ENCODE results near the gene SGIP1. TPM values are rescaled to one million over a fixed set of nuclear protein-coding genes. Genes with fewer than 3 reads are reported as not detected.

SGIP1 gene
- total and polyA plus RNA-seq, 2 experiments from 2014 or later, result 2.4 to 6.1 TPM

DNA sequence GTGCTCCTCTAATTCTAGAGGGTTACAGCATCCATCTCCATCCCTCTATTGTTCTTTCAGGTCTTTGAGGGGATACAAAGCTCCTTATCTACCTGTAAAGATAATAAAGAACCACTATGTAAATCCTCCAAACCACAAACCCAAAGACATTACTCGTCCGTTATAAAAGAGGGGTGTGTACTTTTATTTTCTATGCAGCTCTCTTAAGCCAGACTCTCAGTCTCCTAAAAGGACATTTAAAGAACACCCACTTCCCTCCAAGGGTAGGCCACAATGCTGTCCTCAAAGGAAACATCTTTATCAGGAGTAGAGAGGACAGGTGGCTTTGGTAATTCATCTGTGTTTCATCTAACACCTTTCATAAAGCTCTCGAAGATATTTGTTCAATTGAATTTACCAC, 150.4 kb downstream of the SGIP1 start:
- Mint-ChIP-seq H3K4me1 (no peaks in the 10 kb centered on the region), H3K36me3 (ENCODE audit: low read depth) (no peaks in the 10 kb centered on the region), H3K4me3 (no peak overlapping the region), H3K27ac (no peak overlapping the region), H3K27me3 (ENCODE audit: insufficient read depth, low read depth, poor library complexity) (no peaks in the 10 kb centered on the region), H3K9me3 (no peaks in the 10 kb centered on the region)
- Histone ChIP-seq H3K4me2 (no peak overlapping the region), H3K36me3 (ENCODE audit: insufficient read depth) (no peaks in the 10 kb centered on the region), H2AFZ (no peak overlapping the region), H4K20me1 (replicated peaks; ENCODE audit: insufficient read depth) (no peaks in the 10 kb centered on the region), H3K9me2 (ENCODE audit: insufficient read depth) (no peaks in the 10 kb centered on the region), H3K4me1 (ENCODE audit: insufficient read depth) (no peaks in the 10 kb centered on the region), H3K79me2 (replicated peaks; ENCODE audit: insufficient read depth) (no peaks in the 10 kb centered on the region), H3K27ac (ENCODE audit: low read depth) (no peak overlapping the region), H3K4me3 (no peak overlapping the region), H3K27me3 (ENCODE audit: insufficient read depth) (no peaks in the 10 kb centered on the region), H3F3A (replicated peaks; ENCODE audit: low read depth) (no peaks in the 10 kb centered on the region)
- TF ChIP-seq POLR2AphosphoS5 (IDR thresholded peaks at IDR 0.05; ENCODE audit: low read depth) (no peak), CREB1 (CRISPR knock-in tag; IDR thresholded peaks at IDR 0.05; ENCODE audit: low read depth) (no peak), EZH2phosphoT487 (IDR thresholded peaks at IDR 0.05; ENCODE audit: unreplicated experiment) (no peak), STAT1 (IDR thresholded peaks at IDR 0.05; ENCODE audit: unreplicated experiment) (no peak), NANOG (IDR thresholded peaks at IDR 0.05; ENCODE audit: borderline replicate concordance) (no peak), EZH2 (IDR thresholded peaks at IDR 0.05; ENCODE audit: low read depth, unreplicated experiment) (no peak), ZNF114 (CRISPR knock-in tag; IDR thresholded peaks at IDR 0.05) (no peak), JUNB (IDR thresholded peaks at IDR 0.05; ENCODE audit: unreplicated experiment) (no peak), ZNF331 (CRISPR knock-in tag; IDR thresholded peaks at IDR 0.05; ENCODE audit: low read depth) (no peak)
- TF ChIP-seq, protein P1, sequence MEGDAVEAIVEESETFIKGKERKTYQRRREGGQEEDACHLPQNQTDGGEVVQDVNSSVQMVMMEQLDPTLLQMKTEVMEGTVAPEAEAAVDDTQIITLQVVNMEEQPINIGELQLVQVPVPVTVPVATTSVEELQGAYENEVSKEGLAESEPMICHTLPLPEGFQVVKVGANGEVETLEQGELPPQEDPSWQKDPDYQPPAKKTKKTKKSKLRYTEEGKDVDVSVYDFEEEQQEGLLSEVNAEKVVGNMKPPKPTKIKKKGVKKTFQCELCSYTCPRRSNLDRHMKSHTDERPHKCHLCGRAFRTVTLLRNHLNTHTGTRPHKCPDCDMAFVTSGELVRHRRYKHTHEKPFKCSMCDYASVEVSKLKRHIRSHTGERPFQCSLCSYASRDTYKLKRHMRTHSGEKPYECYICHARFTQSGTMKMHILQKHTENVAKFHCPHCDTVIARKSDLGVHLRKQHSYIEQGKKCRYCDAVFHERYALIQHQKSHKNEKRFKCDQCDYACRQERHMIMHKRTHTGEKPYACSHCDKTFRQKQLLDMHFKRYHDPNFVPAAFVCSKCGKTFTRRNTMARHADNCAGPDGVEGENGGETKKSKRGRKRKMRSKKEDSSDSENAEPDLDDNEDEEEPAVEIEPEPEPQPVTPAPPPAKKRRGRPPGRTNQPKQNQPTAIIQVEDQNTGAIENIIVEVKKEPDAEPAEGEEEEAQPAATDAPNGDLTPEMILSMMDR (conservative IDR thresholded peaks at IDR 0.05; ENCODE audit: low read depth in 2 of 2), result no peak
- TF ChIP-seq, protein P2, sequence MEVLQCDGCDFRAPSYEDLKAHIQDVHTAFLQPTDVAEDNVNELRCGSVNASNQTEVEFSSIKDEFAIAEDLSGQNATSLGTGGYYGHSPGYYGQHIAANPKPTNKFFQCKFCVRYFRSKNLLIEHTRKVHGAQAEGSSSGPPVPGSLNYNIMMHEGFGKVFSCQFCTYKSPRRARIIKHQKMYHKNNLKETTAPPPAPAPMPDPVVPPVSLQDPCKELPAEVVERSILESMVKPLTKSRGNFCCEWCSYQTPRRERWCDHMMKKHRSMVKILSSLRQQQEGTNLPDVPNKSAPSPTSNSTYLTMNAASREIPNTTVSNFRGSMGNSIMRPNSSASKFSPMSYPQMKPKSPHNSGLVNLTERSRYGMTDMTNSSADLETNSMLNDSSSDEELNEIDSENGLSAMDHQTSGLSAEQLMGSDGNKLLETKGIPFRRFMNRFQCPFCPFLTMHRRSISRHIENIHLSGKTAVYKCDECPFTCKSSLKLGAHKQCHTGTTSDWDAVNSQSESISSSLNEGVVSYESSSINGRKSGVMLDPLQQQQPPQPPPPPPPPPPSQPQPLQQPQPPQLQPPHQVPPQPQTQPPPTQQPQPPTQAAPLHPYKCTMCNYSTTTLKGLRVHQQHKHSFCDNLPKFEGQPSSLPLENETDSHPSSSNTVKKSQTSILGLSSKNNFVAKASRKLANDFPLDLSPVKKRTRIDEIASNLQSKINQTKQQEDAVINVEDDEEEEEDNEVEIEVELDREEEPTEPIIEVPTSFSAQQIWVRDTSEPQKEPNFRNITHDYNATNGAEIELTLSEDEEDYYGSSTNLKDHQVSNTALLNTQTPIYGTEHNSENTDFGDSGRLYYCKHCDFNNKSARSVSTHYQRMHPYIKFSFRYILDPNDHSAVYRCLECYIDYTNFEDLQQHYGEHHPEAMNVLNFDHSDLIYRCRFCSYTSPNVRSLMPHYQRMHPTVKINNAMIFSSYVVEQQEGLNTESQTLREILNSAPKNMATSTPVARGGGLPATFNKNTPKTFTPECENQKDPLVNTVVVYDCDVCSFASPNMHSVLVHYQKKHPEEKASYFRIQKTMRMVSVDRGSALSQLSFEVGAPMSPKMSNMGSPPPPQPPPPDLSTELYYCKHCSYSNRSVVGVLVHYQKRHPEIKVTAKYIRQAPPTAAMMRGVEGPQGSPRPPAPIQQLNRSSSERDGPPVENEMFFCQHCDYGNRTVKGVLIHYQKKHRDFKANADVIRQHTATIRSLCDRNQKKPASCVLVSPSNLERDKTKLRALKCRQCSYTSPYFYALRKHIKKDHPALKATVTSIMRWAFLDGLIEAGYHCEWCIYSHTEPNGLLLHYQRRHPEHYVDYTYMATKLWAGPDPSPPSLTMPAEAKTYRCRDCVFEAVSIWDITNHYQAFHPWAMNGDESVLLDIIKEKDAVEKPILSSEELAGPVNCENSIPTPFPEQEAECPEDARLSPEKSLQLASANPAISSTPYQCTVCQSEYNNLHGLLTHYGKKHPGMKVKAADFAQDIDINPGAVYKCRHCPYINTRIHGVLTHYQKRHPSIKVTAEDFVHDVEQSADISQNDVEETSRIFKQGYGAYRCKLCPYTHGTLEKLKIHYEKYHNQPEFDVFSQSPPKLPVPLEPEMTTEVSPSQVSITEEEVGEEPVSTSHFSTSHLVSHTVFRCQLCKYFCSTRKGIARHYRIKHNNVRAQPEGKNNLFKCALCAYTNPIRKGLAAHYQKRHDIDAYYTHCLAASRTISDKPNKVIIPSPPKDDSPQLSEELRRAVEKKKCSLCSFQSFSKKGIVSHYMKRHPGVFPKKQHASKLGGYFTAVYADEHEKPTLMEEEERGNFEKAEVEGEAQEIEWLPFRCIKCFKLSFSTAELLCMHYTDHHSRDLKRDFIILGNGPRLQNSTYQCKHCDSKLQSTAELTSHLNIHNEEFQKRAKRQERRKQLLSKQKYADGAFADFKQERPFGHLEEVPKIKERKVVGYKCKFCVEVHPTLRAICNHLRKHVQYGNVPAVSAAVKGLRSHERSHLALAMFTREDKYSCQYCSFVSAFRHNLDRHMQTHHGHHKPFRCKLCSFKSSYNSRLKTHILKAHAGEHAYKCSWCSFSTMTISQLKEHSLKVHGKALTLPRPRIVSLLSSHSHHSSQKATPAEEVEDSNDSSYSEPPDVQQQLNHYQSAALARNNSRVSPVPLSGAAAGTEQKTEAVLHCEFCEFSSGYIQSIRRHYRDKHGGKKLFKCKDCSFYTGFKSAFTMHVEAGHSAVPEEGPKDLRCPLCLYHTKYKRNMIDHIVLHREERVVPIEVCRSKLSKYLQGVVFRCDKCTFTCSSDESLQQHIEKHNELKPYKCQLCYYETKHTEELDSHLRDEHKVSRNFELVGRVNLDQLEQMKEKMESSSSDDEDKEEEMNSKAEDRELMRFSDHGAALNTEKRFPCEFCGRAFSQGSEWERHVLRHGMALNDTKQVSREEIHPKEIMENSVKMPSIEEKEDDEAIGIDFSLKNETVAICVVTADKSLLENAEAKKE (CRISPR knock-in tag; IDR thresholded peaks at IDR 0.05), result no peak
- TF ChIP-seq, protein P3, sequence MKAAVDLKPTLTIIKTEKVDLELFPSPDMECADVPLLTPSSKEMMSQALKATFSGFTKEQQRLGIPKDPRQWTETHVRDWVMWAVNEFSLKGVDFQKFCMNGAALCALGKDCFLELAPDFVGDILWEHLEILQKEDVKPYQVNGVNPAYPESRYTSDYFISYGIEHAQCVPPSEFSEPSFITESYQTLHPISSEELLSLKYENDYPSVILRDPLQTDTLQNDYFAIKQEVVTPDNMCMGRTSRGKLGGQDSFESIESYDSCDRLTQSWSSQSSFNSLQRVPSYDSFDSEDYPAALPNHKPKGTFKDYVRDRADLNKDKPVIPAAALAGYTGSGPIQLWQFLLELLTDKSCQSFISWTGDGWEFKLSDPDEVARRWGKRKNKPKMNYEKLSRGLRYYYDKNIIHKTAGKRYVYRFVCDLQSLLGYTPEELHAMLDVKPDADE (IDR thresholded peaks at IDR 0.05), result no peak
- TF ChIP-seq, protein P4, sequence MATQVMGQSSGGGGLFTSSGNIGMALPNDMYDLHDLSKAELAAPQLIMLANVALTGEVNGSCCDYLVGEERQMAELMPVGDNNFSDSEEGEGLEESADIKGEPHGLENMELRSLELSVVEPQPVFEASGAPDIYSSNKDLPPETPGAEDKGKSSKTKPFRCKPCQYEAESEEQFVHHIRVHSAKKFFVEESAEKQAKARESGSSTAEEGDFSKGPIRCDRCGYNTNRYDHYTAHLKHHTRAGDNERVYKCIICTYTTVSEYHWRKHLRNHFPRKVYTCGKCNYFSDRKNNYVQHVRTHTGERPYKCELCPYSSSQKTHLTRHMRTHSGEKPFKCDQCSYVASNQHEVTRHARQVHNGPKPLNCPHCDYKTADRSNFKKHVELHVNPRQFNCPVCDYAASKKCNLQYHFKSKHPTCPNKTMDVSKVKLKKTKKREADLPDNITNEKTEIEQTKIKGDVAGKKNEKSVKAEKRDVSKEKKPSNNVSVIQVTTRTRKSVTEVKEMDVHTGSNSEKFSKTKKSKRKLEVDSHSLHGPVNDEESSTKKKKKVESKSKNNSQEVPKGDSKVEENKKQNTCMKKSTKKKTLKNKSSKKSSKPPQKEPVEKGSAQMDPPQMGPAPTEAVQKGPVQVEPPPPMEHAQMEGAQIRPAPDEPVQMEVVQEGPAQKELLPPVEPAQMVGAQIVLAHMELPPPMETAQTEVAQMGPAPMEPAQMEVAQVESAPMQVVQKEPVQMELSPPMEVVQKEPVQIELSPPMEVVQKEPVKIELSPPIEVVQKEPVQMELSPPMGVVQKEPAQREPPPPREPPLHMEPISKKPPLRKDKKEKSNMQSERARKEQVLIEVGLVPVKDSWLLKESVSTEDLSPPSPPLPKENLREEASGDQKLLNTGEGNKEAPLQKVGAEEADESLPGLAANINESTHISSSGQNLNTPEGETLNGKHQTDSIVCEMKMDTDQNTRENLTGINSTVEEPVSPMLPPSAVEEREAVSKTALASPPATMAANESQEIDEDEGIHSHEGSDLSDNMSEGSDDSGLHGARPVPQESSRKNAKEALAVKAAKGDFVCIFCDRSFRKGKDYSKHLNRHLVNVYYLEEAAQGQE (IDR thresholded peaks at IDR 0.05; ENCODE audit: unreplicated experiment), result no peak
- ATAC-seq, result no peak
- DNase-seq (ENCODE audit: low spot score), result no peak

All from GM23338 (cell line).